ENCODE measurements around the gene AXIN2.

DNA sequence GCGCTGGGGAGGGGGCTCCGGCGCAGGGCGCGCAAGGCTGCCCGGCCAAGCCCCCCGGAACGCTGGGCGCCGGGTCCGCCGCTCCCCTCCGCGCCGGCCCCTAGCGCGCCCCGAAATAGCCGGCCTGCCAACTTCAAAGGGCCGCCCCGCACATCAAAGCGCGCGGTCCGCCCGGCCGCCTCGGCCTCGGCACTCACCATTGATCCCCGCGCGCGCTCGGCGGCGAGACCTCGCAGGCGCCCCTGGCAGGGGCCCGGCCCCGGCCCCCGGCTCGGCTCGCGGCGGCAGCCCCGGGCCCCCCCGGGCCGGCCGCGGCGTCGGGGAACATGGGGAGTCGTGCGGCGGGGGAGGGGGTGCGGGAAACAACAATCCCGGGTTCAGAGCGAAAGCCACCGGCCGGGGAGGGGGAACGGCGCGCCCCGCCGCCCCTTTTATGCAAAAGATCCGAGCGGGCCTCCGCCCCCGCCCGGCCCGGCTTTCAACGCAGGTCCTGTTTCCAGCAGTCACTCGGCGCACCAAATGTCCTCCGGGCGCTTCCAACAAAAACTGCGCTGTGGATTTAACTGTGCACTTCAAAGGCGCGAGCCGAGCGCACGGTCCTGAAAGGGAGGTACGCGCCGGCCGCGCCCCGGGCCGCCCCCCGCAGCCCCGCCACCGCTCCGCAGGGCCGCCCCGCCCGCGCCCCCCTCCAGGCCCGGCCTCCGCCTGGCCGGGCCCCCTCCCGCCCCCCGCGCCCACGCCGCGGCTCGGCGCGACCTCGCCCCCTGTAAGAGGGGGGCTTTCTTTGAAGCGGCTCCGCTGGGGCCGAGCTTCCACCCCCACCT is 608 bp downstream of the AXIN2 start:
- TF ChIP-seq ZNF768 (tag by site-specific recombination; IDR thresholded peaks at IDR 0.05) (no peak), ZNF202 (tag by site-specific recombination; IDR thresholded peaks at IDR 0.05; ENCODE audit: borderline replicate concordance) (no peak), GLI4 (tag by site-specific recombination; IDR thresholded peaks at IDR 0.05) (no peak), ZBTB7A (tag by site-specific recombination; IDR thresholded peaks at IDR 0.05; ENCODE audit: low read depth) (no peak), ZBTB17 (tag by site-specific recombination; IDR thresholded peaks at IDR 0.05) (no peak), ZNF239 (tag by site-specific recombination; IDR thresholded peaks at IDR 0.05) (no peak), ZNF350 (tag by site-specific recombination; IDR thresholded peaks at IDR 0.05) (no peak)
- TF ChIP-seq, protein P1, sequence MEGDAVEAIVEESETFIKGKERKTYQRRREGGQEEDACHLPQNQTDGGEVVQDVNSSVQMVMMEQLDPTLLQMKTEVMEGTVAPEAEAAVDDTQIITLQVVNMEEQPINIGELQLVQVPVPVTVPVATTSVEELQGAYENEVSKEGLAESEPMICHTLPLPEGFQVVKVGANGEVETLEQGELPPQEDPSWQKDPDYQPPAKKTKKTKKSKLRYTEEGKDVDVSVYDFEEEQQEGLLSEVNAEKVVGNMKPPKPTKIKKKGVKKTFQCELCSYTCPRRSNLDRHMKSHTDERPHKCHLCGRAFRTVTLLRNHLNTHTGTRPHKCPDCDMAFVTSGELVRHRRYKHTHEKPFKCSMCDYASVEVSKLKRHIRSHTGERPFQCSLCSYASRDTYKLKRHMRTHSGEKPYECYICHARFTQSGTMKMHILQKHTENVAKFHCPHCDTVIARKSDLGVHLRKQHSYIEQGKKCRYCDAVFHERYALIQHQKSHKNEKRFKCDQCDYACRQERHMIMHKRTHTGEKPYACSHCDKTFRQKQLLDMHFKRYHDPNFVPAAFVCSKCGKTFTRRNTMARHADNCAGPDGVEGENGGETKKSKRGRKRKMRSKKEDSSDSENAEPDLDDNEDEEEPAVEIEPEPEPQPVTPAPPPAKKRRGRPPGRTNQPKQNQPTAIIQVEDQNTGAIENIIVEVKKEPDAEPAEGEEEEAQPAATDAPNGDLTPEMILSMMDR (tag by site-specific recombination; IDR thresholded peaks at IDR 0.05) = no peak
- TF ChIP-seq, protein P2, sequence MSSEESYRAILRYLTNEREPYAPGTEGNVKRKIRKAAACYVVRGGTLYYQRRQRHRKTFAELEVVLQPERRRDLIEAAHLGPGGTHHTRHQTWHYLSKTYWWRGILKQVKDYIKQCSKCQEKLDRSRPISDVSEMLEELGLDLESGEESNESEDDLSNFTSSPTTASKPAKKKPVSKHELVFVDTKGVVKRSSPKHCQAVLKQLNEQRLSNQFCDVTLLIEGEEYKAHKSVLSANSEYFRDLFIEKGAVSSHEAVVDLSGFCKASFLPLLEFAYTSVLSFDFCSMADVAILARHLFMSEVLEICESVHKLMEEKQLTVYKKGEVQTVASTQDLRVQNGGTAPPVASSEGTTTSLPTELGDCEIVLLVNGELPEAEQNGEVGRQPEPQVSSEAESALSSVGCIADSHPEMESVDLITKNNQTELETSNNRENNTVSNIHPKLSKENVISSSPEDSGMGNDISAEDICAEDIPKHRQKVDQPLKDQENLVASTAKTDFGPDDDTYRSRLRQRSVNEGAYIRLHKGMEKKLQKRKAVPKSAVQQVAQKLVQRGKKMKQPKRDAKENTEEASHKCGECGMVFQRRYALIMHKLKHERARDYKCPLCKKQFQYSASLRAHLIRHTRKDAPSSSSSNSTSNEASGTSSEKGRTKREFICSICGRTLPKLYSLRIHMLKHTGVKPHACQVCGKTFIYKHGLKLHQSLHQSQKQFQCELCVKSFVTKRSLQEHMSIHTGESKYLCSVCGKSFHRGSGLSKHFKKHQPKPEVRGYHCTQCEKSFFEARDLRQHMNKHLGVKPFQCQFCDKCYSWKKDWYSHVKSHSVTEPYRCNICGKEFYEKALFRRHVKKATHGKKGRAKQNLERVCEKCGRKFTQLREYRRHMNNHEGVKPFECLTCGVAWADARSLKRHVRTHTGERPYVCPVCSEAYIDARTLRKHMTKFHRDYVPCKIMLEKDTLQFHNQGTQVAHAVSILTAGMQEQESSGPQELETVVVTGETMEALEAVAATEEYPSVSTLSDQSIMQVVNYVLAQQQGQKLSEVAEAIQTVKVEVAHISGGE (tag by site-specific recombination; conservative IDR thresholded peaks at IDR 0.05; ENCODE audit: low read depth) = peak; percentile 49; the same call in 1 of the 2 replicates
- TF ChIP-seq, protein P3, sequence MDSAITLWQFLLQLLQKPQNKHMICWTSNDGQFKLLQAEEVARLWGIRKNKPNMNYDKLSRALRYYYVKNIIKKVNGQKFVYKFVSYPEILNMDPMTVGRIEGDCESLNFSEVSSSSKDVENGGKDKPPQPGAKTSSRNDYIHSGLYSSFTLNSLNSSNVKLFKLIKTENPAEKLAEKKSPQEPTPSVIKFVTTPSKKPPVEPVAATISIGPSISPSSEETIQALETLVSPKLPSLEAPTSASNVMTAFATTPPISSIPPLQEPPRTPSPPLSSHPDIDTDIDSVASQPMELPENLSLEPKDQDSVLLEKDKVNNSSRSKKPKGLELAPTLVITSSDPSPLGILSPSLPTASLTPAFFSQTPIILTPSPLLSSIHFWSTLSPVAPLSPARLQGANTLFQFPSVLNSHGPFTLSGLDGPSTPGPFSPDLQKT (IDR thresholded peaks at IDR 0.05; ENCODE audit: borderline replicate concordance, low read depth, low read length) = no peak
- TF ChIP-seq, protein P4, sequence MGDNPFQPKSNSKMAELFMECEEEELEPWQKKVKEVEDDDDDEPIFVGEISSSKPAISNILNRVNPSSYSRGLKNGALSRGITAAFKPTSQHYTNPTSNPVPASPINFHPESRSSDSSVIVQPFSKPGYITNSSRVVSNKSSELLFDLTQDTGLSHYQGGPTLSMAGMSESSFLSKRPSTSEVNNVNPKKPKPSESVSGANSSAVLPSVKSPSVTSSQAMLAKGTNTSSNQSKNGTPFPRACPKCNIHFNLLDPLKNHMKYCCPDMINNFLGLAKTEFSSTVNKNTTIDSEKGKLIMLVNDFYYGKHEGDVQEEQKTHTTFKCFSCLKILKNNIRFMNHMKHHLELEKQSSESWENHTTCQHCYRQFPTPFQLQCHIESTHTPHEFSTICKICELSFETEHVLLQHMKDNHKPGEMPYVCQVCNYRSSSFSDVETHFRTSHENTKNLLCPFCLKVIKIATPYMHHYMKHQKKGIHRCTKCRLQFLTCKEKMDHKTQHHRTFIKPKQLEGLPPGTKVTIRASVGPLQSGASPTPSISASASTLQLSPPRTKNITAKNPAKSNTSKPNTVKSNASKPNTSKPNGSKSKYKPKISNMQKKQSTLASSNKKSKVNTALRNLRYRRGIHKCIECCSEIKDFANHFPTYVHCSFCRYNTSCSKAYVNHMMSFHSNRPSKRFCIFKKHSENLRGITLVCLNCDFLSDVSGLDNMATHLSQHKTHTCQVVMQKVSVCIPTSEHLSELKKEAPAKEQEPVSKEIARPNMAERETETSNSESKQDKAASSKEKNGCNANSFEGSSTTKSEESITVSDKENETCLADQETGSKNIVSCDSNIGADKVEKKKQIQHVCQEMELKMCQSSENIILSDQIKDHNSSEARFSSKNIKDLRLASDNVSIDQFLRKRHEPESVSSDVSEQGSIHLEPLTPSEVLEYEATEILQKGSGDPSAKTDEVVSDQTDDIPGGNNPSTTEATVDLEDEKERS (tag by site-specific recombination; IDR thresholded peaks at IDR 0.05) = no peak
- TF ChIP-seq, protein P5, sequence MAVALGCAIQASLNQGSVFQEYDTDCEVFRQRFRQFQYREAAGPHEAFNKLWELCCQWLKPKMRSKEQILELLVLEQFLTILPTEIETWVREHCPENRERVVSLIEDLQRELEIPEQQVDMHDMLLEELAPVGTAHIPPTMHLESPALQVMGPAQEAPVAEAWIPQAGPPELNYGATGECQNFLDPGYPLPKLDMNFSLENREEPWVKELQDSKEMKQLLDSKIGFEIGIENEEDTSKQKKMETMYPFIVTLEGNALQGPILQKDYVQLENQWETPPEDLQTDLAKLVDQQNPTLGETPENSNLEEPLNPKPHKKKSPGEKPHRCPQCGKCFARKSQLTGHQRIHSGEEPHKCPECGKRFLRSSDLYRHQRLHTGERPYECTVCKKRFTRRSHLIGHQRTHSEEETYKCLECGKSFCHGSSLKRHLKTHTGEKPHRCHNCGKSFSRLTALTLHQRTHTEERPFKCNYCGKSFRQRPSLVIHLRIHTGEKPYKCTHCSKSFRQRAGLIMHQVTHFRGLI (tag by site-specific recombination; IDR thresholded peaks at IDR 0.05) = no peak
